SK-N-SH (cell line): Measurements from ENCODE around the gene CAMKMT. TPM values are rescaled to one million over a fixed set of nuclear protein-coding genes. Genes with fewer than 3 reads are reported as not detected.

Experiments
- CTCF ChIA-PET: fragments of 300-600, 350-600 bp; formaldehyde crosslinking; extraction: SDS; loops from one replicate; lab custom pipeline; 2021; lab: Yijun Ruan, JAX
- POLR2A ChIA-PET: fragments of 350-600 bp; sonication (Branson Sonifier 250); formaldehyde crosslinking; extraction: SDS; loops from one replicate; lab custom pipeline; 2020; ENCODE audit warnings: antibody characterized with exemption, inconsistent platforms; lab: Yijun Ruan, JAX
- DNase-seq: peaks from one replicate; pipeline ENCODE4 v3.0.0; 2012
- H2AFZ ChIP-seq: fragments of 200-600 bp; sonication (generic); 2 replicates; pipeline ENCODE4 v1.8.1; 2016; ENCODE audit warnings: antibody characterized with exemption, mild to moderate bottlenecking, low read depth
- H3F3A ChIP-seq: fragments of 200-600 bp; sonication (generic); replicated peaks from 2 replicates; pipeline ENCODE3; 2016; ENCODE audit warnings: antibody characterized with exemption, mild to moderate bottlenecking; ENCODE audit not compliant: insufficient read depth
- H3K27ac ChIP-seq, 2 experiments: fragments of 200-500 bp in 1 of 2; fragments of 200-600 bp in 1 of 2; sonication (Bioruptor generic) in 1 of 2; sonication (generic), shearing (Covaris generic) in 1 of 2; 2 replicates each; pipeline versions ENCODE4 v1.5.1 to v1.6.1; 2014 to 2016; ENCODE audit warnings: low read depth in 2 of 2, inconsistent platforms in 1 of 2, low read length in 1 of 2, mild to moderate bottlenecking in 1 of 2, mixed read lengths in 1 of 2
- H3K27me3 ChIP-seq: fragments of 200-600 bp; sonication (generic), shearing (Covaris generic); 2 replicates; pipeline ENCODE4 v1.6.1; 2016; ENCODE audit warnings: mixed run types; ENCODE audit not compliant: insufficient read depth
- H3K36me3 ChIP-seq, 2 experiments: fragments of 200-500 bp in 1 of 2; fragments of 200-600 bp in 1 of 2; sonication (Bioruptor generic) in 1 of 2; sonication (generic) in 1 of 2; replicated peaks in 1 of 2; 2 replicates each; pipeline versions ENCODE3 to v1.5.1; 2014 to 2016; ENCODE audit warnings: low read length in 1 of 2, mild to moderate bottlenecking in 1 of 2; ENCODE audit not compliant: insufficient read depth in 2 of 2, control insufficient read depth in 1 of 2
- H3K4me1 ChIP-seq, 2 experiments: fragments of 200-500 bp in 1 of 2; fragments of 200-600 bp in 1 of 2; sonication (Bioruptor generic) in 1 of 2; sonication (generic), shearing (Covaris generic) in 1 of 2; 2 replicates each; pipeline versions ENCODE4 v1.5.1 to v1.6.1; 2014 to 2016; ENCODE audit warnings: low read depth in 1 of 2, low read length in 1 of 2, mixed run types in 1 of 2; ENCODE audit not compliant: insufficient read depth in 2 of 2, control insufficient read depth in 1 of 2
- H3K4me2 ChIP-seq: fragments of 200-600 bp; sonication (generic), shearing (Covaris generic); 2 replicates; pipeline ENCODE4 v1.6.1; 2017; ENCODE audit warnings: mixed run types
- H3K4me3 ChIP-seq, 2 experiments: fragments of 200-500 bp in 1 of 2; fragments of 200-600 bp in 1 of 2; sonication (Bioruptor generic) in 1 of 2; sonication (generic), shearing (Covaris generic) in 1 of 2; 2 replicates each; pipeline versions ENCODE4 v1.5.1 to v1.8.1; 2014 to 2016; ENCODE audit warnings: low read depth in 2 of 2, inconsistent platforms in 1 of 2, low read length in 1 of 2, mild to moderate bottlenecking in 1 of 2, mixed read lengths in 1 of 2, moderate library complexity in 1 of 2
- H3K79me2 ChIP-seq: fragments of 200-600 bp; sonication (generic); 2 replicates; pipeline ENCODE4 v1.8.1; 2017; ENCODE audit warnings: mild to moderate bottlenecking; ENCODE audit not compliant: insufficient read depth
- H3K9ac ChIP-seq: fragments of 200-600 bp; sonication (generic); 2 replicates; pipeline ENCODE4 v1.6.1; 2017; ENCODE audit warnings: mixed run types
- H3K9me2 ChIP-seq: fragments of 200-600 bp; sonication (generic); 2 replicates; pipeline ENCODE4 v1.6.1; 2017; ENCODE audit warnings: mixed run types
- H3K9me3 ChIP-seq: fragments of 200-600 bp; sonication (generic); 2 replicates; pipeline ENCODE4 v1.6.1; 2017; ENCODE audit warnings: mixed run types, mild to moderate bottlenecking, moderate library complexity
- H4K20me1 ChIP-seq: fragments of 200-600 bp; sonication (generic); 2 replicates; pipeline ENCODE4 v1.6.1; 2017; ENCODE audit warnings: mild to moderate bottlenecking, mixed run types; ENCODE audit not compliant: insufficient read depth
- CHD2 ChIP-seq: fragments of 150-350 bp; IDR thresholded peaks from 2 replicates; pipeline ENCODE4 v1.6.1; 2018; ENCODE audit warnings: low read length; ENCODE audit not compliant: partially characterized antibody
- ELF1 ChIP-seq: IDR thresholded peaks from 2 replicates; pipeline ENCODE4 v1.4.0; 2012
- EP300 ChIP-seq, 2 experiments: IDR thresholded peaks; 2 replicates each; pipeline versions ENCODE4 v1.4.0 to v1.6.1; 2012; ENCODE audit warnings: borderline replicate concordance in 1 of 2, low read depth in 1 of 2, low read length in 1 of 2
- FOSL2 ChIP-seq: IDR thresholded peaks from 2 replicates; pipeline ENCODE4 v1.4.0; 2012; ENCODE audit warnings: low read depth, mild to moderate bottlenecking, moderate library complexity, borderline replicate concordance
- FOXJ3 ChIP-seq: sonication (generic); formaldehyde crosslinking; IDR thresholded peaks from 2 replicates; pipeline ENCODE4 v1.5.1; 2020; ENCODE audit warnings: mild to moderate bottlenecking, missing genetic modification reagents
- FOXM1 ChIP-seq: IDR thresholded peaks from 2 replicates; pipeline ENCODE4 v1.4.0; 2012; ENCODE audit warnings: low read depth, mild to moderate bottlenecking
- GABPA ChIP-seq: IDR thresholded peaks from 2 replicates; pipeline ENCODE4 v1.4.0; 2012; ENCODE audit warnings: low read depth, mild to moderate bottlenecking
- NFIC ChIP-seq: IDR thresholded peaks from 2 replicates; pipeline ENCODE4 v1.4.0; 2012; ENCODE audit warnings: borderline replicate concordance
- NRF1 ChIP-seq: IDR thresholded peaks from 2 replicates; pipeline ENCODE4 v1.6.1; 2012; ENCODE audit warnings: low read depth, mild to moderate bottlenecking, low read length
- PBX3 ChIP-seq: IDR thresholded peaks from 2 replicates; pipeline ENCODE4; 2012
- RAD21 ChIP-seq: IDR thresholded peaks from 2 replicates; pipeline ENCODE4 v1.6.1; 2012; ENCODE audit warnings: mild to moderate bottlenecking, low read length
- RFX5 ChIP-seq: IDR thresholded peaks from 2 replicates; pipeline ENCODE4 v1.6.1; 2012; ENCODE audit warnings: mild to moderate bottlenecking, improper control_type of control experiment, low read length
- RXRA ChIP-seq: IDR thresholded peaks from 2 replicates; pipeline ENCODE4 v1.4.0; 2012; ENCODE audit warnings: low read depth, mild to moderate bottlenecking, borderline replicate concordance
- SIN3A ChIP-seq: IDR thresholded peaks from 2 replicates; pipeline ENCODE4 v1.6.1; 2012; ENCODE audit warnings: low read depth, mild to moderate bottlenecking, low read length, moderate library complexity, borderline replicate concordance
- SMC3 ChIP-seq: IDR thresholded peaks from 2 replicates; pipeline ENCODE4 v1.6.1; 2012; ENCODE audit warnings: low read depth, low read length, improper control_type of control experiment
- YY1 ChIP-seq: IDR thresholded peaks from 2 replicates; pipeline ENCODE4 v1.4.0; 2012; ENCODE audit warnings: low read depth, mild to moderate bottlenecking
- WGBS: methylation state at CpG from one replicate; pipeline ENCODE4 v1.1.6; 2017; ENCODE audit warnings: low lambda C conversion rate; 5-methylcytosine and 5-hydroxymethylcytosine counted together
- polyA plus RNA-seq, 3 experiments: library from polyadenylated mRNA; depleted of rRNA; stranded (reverse); fragments of >200 nt; gene quantifications; 2 replicates each; pipeline ENCODE4 v1.2.3, GENCODE V29; 2012
- TF ChIP-seq, protein P1 (sequence below): IDR thresholded peaks from 2 replicates; pipeline ENCODE4 v1.4.0; 2012; ENCODE audit warnings: low read depth, borderline replicate concordance
- TF ChIP-seq, protein P2 (sequence below): fragments of 200-600 bp; sonication (generic); IDR thresholded peaks from 2 replicates; pipeline ENCODE4 v1.6.1; 2017; ENCODE audit warnings: antibody characterized with exemption, mild to moderate bottlenecking, moderate library complexity
- TF ChIP-seq, protein P3 (sequence below): IDR thresholded peaks from 2 replicates; pipeline ENCODE4 v1.6.1; 2012; ENCODE audit warnings: mild to moderate bottlenecking, low read depth, low read length, moderate library complexity

The CAMKMT gene
- polyA plus RNA-seq, 1 of the 3 experiments (the other 2 are of a cell fraction): 5.9 TPM

DNA sequence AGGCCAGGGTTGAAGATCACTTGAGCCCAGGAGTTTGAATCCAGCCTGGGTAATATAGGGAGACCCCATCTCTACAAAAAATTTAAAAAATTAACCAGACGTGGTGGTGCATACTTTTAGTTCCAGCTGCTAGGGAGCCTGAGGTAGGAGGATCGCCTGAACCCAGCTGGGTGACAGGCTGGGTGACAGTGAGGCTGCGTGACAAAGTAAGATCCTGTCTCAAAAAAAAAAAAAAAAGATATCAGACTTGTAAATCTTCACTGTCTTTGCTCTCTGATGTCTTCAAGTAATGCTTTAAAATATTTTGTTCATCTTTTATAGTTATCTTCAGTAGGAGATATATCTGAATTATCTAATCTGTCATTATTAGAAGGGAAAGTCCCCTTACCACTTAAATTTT, 10.5 kb downstream of the CAMKMT start:
- H3K27me3 ChIP-seq: no peaks in the 10 kb centered on the region
- no peaks in the 10 kb centered on the region for H3K4me1 ChIP-seq
- H3K79me2 ChIP-seq: no peaks in the 10 kb centered on the region
- H3K9me3 ChIP-seq: no peaks in the 10 kb centered on the region
- no peaks in the 10 kb centered on the region for H3K9me2 ChIP-seq
- H3K27ac ChIP-seq: no peak overlapping the region
- H3K4me2 ChIP-seq: no peak overlapping the region
- DNase-seq: no peak
- ChIA-PET CTCF (interaction anchor here (0.8 to 11.9 kb wide), 5 partner anchors 8 to 583 kb away, joined by 3 to 99 read pairs (median 5); partner anchors contain the start of gene CAMKMT), POLR2A (no interaction called here)
- no peak overlapping the region for H2AFZ ChIP-seq
- H4K20me1 ChIP-seq: no peaks in the 10 kb centered on the region
- no peaks in the 10 kb centered on the region for H3K36me3 ChIP-seq
- no peak for TF ChIP-seq SMC3
- TF ChIP-seq, protein P1, sequence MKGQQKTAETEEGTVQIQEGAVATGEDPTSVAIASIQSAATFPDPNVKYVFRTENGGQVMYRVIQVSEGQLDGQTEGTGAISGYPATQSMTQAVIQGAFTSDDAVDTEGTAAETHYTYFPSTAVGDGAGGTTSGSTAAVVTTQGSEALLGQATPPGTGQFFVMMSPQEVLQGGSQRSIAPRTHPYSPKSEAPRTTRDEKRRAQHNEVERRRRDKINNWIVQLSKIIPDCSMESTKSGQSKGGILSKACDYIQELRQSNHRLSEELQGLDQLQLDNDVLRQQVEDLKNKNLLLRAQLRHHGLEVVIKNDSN: no peak
- TF ChIP-seq NFIC: no peak
- TF ChIP-seq EP300 (IDR thresholded peaks at IDR 0.05; ENCODE audit: borderline replicate concordance in 1 of 2, low read depth in 1 of 2, low read length in 1 of 2): no peak
- TF ChIP-seq CHD2: no peak
- no peak for TF ChIP-seq SIN3A
- TF ChIP-seq, protein P2, sequence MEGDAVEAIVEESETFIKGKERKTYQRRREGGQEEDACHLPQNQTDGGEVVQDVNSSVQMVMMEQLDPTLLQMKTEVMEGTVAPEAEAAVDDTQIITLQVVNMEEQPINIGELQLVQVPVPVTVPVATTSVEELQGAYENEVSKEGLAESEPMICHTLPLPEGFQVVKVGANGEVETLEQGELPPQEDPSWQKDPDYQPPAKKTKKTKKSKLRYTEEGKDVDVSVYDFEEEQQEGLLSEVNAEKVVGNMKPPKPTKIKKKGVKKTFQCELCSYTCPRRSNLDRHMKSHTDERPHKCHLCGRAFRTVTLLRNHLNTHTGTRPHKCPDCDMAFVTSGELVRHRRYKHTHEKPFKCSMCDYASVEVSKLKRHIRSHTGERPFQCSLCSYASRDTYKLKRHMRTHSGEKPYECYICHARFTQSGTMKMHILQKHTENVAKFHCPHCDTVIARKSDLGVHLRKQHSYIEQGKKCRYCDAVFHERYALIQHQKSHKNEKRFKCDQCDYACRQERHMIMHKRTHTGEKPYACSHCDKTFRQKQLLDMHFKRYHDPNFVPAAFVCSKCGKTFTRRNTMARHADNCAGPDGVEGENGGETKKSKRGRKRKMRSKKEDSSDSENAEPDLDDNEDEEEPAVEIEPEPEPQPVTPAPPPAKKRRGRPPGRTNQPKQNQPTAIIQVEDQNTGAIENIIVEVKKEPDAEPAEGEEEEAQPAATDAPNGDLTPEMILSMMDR: no peak
- TF ChIP-seq ELF1: no peak
- TF ChIP-seq NRF1: no peak
- no peak for TF ChIP-seq RAD21
- TF ChIP-seq, protein P3, sequence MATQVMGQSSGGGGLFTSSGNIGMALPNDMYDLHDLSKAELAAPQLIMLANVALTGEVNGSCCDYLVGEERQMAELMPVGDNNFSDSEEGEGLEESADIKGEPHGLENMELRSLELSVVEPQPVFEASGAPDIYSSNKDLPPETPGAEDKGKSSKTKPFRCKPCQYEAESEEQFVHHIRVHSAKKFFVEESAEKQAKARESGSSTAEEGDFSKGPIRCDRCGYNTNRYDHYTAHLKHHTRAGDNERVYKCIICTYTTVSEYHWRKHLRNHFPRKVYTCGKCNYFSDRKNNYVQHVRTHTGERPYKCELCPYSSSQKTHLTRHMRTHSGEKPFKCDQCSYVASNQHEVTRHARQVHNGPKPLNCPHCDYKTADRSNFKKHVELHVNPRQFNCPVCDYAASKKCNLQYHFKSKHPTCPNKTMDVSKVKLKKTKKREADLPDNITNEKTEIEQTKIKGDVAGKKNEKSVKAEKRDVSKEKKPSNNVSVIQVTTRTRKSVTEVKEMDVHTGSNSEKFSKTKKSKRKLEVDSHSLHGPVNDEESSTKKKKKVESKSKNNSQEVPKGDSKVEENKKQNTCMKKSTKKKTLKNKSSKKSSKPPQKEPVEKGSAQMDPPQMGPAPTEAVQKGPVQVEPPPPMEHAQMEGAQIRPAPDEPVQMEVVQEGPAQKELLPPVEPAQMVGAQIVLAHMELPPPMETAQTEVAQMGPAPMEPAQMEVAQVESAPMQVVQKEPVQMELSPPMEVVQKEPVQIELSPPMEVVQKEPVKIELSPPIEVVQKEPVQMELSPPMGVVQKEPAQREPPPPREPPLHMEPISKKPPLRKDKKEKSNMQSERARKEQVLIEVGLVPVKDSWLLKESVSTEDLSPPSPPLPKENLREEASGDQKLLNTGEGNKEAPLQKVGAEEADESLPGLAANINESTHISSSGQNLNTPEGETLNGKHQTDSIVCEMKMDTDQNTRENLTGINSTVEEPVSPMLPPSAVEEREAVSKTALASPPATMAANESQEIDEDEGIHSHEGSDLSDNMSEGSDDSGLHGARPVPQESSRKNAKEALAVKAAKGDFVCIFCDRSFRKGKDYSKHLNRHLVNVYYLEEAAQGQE: no peak
- no peak for TF ChIP-seq RFX5
- no peak for TF ChIP-seq FOXJ3
- TF ChIP-seq FOXM1: no peak
- TF ChIP-seq GABPA: no peak
- TF ChIP-seq YY1: no peak
- TF ChIP-seq PBX3: no peak
- no peak for TF ChIP-seq FOSL2
- no peak for TF ChIP-seq RXRA
- WGBS: 91% methylated on average over 3 of the region's 3 CpGs
- H3K4me3 ChIP-seq: no peak overlapping the region
- H3F3A ChIP-seq: no peaks in the 10 kb centered on the region
- no peak overlapping the region for H3K9ac ChIP-seq
